PFSK-1 (cell line): ENCODE results near the gene TEF.

Experiments
- FOXP2 ChIP-seq: optimal IDR thresholded peaks from 2 replicates; pipeline ENCODE3; 2011; ENCODE audit warnings: borderline replicate concordance, control low read depth, inconsistent platforms; ENCODE audit not compliant: insufficient read depth; ENCODE audit errors: extremely low read length, extremely low read depth
- POLR2AphosphoS5 ChIP-seq: IDR thresholded peaks from 2 replicates; pipeline ENCODE4 v1.6.1; 2012; ENCODE audit warnings: low read depth, mild to moderate bottlenecking, control low read depth, low read length, moderate library complexity
- SIN3A ChIP-seq: IDR thresholded peaks from 2 replicates; pipeline ENCODE4 v1.6.1; 2012; ENCODE audit warnings: mild to moderate bottlenecking, low read length, moderate library complexity, borderline replicate concordance; ENCODE audit not compliant: insufficient read depth
- TAF1 ChIP-seq: IDR thresholded peaks from 2 replicates; pipeline ENCODE4 v1.6.1; 2012; ENCODE audit warnings: low read length, control low read depth, borderline replicate concordance; ENCODE audit not compliant: insufficient read depth
- TF ChIP-seq, protein P1 (sequence below), 2 experiments: IDR thresholded peaks; 2 replicates each; pipeline versions ENCODE4 v1.6.1 to v1.8.0; 2011 to 2012; ENCODE audit warnings: low read depth in 2 of 2, low read length in 2 of 2, control low read depth in 1 of 2, inconsistent platforms in 1 of 2, mild to moderate bottlenecking in 1 of 2, moderate library complexity in 1 of 2; ENCODE audit not compliant: insufficient read depth in 1 of 2

Gene TEF

DNA sequence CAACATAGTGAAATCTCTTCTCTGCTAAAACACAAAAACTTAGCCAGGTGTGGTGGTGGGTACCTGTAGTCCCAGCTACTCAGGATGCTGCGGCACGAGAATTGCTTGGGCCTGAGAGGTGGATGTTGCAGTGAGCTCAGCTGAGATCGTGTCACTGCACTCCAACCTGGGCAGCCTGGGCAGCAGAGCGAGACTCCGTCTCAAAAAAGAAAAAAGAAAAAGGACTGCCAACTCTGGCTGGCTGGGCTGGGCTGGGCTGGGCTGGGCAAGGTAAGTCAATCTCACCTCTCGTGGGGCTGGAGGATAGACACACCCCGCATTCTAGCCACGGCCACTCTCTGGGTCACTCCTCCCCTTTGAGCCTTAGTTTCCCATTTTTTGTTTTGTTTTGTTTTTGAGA is 26.9 kb downstream of the TEF start:
- TF ChIP-seq SIN3A (no peak), FOXP2 (no peak), POLR2AphosphoS5 (no peak), TAF1 (no peak)
- TF ChIP-seq, protein P1, sequence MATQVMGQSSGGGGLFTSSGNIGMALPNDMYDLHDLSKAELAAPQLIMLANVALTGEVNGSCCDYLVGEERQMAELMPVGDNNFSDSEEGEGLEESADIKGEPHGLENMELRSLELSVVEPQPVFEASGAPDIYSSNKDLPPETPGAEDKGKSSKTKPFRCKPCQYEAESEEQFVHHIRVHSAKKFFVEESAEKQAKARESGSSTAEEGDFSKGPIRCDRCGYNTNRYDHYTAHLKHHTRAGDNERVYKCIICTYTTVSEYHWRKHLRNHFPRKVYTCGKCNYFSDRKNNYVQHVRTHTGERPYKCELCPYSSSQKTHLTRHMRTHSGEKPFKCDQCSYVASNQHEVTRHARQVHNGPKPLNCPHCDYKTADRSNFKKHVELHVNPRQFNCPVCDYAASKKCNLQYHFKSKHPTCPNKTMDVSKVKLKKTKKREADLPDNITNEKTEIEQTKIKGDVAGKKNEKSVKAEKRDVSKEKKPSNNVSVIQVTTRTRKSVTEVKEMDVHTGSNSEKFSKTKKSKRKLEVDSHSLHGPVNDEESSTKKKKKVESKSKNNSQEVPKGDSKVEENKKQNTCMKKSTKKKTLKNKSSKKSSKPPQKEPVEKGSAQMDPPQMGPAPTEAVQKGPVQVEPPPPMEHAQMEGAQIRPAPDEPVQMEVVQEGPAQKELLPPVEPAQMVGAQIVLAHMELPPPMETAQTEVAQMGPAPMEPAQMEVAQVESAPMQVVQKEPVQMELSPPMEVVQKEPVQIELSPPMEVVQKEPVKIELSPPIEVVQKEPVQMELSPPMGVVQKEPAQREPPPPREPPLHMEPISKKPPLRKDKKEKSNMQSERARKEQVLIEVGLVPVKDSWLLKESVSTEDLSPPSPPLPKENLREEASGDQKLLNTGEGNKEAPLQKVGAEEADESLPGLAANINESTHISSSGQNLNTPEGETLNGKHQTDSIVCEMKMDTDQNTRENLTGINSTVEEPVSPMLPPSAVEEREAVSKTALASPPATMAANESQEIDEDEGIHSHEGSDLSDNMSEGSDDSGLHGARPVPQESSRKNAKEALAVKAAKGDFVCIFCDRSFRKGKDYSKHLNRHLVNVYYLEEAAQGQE (IDR thresholded peaks at IDR 0.05; ENCODE audit: insufficient read depth in 1 of 2, low read depth in 2 of 2, low read length in 2 of 2): no peak

DNA sequence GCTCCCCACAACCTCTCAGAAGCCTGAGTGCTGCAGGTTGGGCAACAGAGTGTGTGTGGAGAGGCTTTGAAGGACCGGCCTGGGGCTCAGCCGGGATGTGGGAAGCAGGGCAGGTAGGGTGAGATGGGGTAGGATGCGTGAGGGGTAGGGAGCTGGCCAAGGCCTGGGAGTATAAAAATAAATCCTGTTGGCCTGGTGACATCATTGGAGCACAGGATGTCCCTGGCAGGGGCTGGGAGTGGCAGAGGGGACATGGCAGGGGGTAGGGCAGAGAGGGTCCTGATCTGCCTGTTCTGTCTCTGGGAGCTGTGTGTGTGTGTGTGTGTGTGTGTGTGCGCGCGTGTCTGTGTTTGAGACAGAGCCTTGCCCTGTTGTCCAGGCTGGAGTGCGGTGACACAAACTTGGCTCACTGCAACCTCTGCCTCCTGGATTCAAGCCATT is 28.6 kb downstream of the TEF start:
- no peak for TF ChIP-seq POLR2AphosphoS5
- TF ChIP-seq, protein P1 (IDR thresholded peaks at IDR 0.05; ENCODE audit: insufficient read depth in 1 of 2, low read depth in 2 of 2, low read length in 2 of 2): no peak
- TF ChIP-seq FOXP2: no peak
- no peak for TF ChIP-seq TAF1
- no peak for TF ChIP-seq SIN3A

DNA sequence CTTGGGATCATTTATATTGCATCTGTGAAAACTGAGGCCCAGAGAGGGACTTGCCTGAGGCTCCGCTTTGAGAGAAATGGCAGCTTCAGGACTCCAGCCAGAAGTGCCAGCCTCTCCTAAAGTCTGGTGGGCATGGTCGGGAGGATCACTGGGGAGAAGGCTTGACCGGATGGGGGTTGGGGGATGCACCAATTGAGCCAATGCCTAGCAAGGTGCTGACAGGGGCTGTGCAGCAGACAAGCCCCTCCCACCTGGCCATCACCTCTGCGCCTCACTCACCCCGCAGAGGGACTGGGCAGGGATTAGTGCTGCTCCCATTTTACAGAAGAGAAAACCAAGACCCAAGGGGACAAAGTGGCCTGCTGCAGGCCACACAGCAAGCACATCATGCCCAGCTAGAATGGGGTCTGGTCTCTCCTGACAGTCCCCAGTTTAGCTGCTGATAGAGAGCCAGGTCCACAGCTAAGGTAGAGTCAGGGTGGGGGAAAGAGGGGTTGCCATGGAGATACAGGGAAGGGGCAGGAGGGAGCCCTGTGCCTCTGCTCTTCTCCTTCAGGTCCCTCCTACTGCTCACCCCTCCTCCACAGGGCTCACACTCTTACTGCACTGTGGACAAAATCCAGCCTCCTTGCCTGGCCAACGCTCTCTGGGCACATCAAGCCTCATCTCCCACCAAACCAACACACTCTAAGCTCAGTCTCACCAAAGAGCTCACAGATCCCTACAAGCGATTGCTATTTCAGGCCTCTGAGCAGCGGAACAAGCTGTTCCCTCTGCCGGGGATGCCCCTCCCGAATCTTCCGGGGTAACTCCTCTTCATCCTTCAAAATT is 29.5 kb downstream of the TEF start:
- no peak for TF ChIP-seq TAF1

DNA sequence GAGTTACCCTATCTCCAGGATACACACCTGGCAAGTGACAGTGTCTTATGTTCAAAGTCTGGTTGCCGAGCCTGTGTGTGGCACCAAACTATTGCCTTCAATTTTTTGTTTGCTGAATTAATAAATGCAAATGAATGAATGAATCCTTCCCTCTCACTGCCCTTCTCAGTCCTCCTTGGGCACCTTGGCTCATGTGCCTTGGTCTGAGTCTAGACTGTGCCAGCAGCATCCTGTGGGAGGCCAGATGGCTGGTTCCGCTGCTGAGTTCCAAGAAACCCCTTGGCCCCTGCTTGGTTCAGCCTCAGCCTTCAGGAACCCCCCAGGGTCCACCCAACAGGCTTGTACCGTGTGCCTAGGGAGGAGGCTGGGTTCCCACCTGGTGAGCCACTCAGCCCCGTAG is 33.8 kb downstream of the TEF start:
- TF ChIP-seq, protein P1 (IDR thresholded peaks at IDR 0.05; ENCODE audit: insufficient read depth in 1 of 2, low read depth in 2 of 2, low read length in 2 of 2): no peak
- no peak for TF ChIP-seq FOXP2

DNA sequence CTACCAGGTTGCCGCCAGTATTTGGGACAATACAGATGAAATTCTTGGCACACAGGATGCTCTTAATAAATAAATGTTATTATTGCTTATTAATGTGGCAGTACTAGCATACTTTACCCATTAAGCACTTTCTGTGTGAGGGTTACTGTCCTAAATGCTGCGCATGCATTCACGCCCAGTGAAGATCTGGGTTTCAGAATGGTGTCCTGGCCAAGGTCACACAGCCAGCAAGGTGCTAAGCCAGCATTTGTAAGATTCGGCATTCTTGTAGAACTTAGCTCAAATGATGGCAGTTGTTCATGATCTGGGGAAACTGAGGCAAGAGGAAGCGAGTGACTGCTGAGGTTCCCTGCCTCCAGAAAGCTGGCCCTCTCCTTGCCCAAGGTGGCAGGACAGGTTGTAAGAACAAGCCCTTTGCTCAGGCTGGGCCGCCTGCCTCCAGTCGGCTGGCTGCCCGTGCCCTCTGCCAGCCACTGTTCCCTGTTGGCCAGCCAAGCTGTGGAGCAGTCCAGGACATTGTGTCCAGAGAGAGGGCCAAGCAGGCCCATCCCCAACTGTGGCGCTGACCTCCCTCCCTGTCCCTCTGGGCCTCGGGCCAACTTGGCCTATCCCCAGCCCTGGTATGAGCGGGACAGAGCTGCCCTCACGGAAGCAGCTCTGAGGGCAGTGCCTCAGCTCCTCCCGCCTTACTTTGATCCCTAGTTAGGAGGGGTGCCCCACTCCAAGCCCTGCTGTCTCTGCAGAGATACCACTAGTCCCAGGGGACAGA is 36.1 kb downstream of the TEF start:
- no peak for TF ChIP-seq TAF1
- no peak for TF ChIP-seq FOXP2
- TF ChIP-seq, protein P1 (IDR thresholded peaks at IDR 0.05; ENCODE audit: insufficient read depth in 1 of 2, low read depth in 2 of 2, low read length in 2 of 2): no peak
- TF ChIP-seq POLR2AphosphoS5: no peak
- no peak for TF ChIP-seq SIN3A
